HCT116 (cell line): Measurements from ENCODE around the gene CLEC16A. TPM values are rescaled to one million over a fixed set of nuclear protein-coding genes. Genes with fewer than 3 reads are reported as not detected.

Source experiments
- ATAC-seq: fragments of 200-7000 bp; cut with Tn5 transposase; 2 replicates; pipeline ENCODE4 v1.9.1; 2020; ENCODE audit warnings: mild to moderate bottlenecking, moderate library complexity
- BruUV-seq: library from RNA; stranded (reverse); fragments of 400-500 nt; replicated peaks from 2 replicates; lab custom pipeline; 2021; lab: Mats Ljungman, UMichigan
- CTCF ChIA-PET: fragments of 300-600 bp; sonication (Branson Sonifier 250); formaldehyde crosslinking; loops from one replicate; lab custom pipeline; 2021; ENCODE audit warnings: antibody characterized with exemption; lab: Charles Lee
- POLR2A ChIA-PET: fragments of 300-600, 350-600 bp; sonication (Branson Sonifier 250); formaldehyde crosslinking; loops from one replicate; lab custom pipeline; 2021; ENCODE audit warnings: antibody characterized with exemption; lab: Charles Lee
- RAD21 ChIA-PET, 2 experiments: fragments of 300-600 bp; sonication (Branson Sonifier 250); formaldehyde crosslinking; loops; one replicate each; lab custom pipeline; 2023; ENCODE audit warnings: low total read pairs in 2 of 2; ENCODE audit not compliant: uncharacterized antibody in 2 of 2, unreplicated experiment in 2 of 2, low non-redundant PET in 1 of 2; lab: Charles Lee
- DNase-seq: peaks from one replicate; pipeline ENCODE4 v3.0.0-alpha.2; 2010; ENCODE audit warnings: low read depth, low spot score
- H2AFZ ChIP-seq: fragments of 200-600 bp; shearing (Covaris generic), sonication (generic); 2 replicates; pipeline ENCODE4 v1.6.1; 2017; ENCODE audit warnings: low read depth, mixed run types, mixed read lengths, antibody characterized with exemption, low read length; ENCODE audit not compliant: poor library complexity, severe bottlenecking
- H3K27ac ChIP-seq: 2 replicates; pipeline ENCODE4 v1.5.1; 2012; ENCODE audit warnings: low read depth, low read length
- H3K27me3 ChIP-seq: fragments of 200-600 bp; sonication (generic); 2 replicates; pipeline ENCODE4 v1.6.1; 2016; ENCODE audit warnings: mixed run types, low read length, mixed read lengths; ENCODE audit not compliant: insufficient read depth
- H3K36me3 ChIP-seq, 2 experiments: fragments of 200-500 bp in 1 of 2; fragments of 200-600 bp in 1 of 2; sonication (Bioruptor generic) in 1 of 2; sonication (generic) in 1 of 2; 2 replicates each; pipeline versions ENCODE4 v1.5.1 to v1.6.1; 2014 to 2016; ENCODE audit warnings: low read length in 2 of 2, inconsistent platforms in 1 of 2, mixed read lengths in 1 of 2, mixed run types in 1 of 2; ENCODE audit not compliant: insufficient read depth in 2 of 2, control insufficient read depth in 1 of 2
- H3K4me1 ChIP-seq, 2 experiments: fragments of 200-600 bp in 1 of 2; sonication (generic) in 1 of 2; 2 replicates each; pipeline versions ENCODE4 v1.5.1 to v1.6.1; 2012 to 2017; ENCODE audit warnings: low read length in 2 of 2, inconsistent platforms in 1 of 2, mild to moderate bottlenecking in 1 of 2, mixed read lengths in 1 of 2, mixed run types in 1 of 2, moderate library complexity in 1 of 2; ENCODE audit not compliant: insufficient read depth in 2 of 2, control insufficient read depth in 1 of 2
- H3K4me2 ChIP-seq: fragments of 200-600 bp; sonication (generic); 2 replicates; pipeline ENCODE4 v1.6.1; 2017; ENCODE audit warnings: mixed run types, low read length, mixed read lengths
- H3K4me3 ChIP-seq, 2 experiments: fragments of 200-600 bp in 1 of 2; sonication (generic) in 1 of 2; replicated peaks in 1 of 2; 2 replicates each; pipeline ENCODE4 v1.5.1; 2011 to 2016; ENCODE audit warnings: low read length in 2 of 2, control low read depth in 1 of 2, low read depth in 1 of 2, mild to moderate bottlenecking in 1 of 2, mixed read lengths in 1 of 2, mixed run types in 1 of 2
- H3K79me2 ChIP-seq: fragments of 200-600 bp; sonication (generic); 2 replicates; pipeline ENCODE4 v1.6.1; 2017; ENCODE audit warnings: mild to moderate bottlenecking, mixed run types, low read length, moderate library complexity, mixed read lengths; ENCODE audit not compliant: insufficient read depth
- H3K9ac ChIP-seq: fragments of 200-600 bp; sonication (generic); 2 replicates; pipeline ENCODE4 v1.6.1; 2016; ENCODE audit warnings: low read length, mixed read lengths
- H3K9me2 ChIP-seq: fragments of 200-600 bp; sonication (generic), shearing (Covaris generic); 2 replicates; pipeline ENCODE4 v1.6.1; 2017; ENCODE audit warnings: mixed run types, mild to moderate bottlenecking, moderate library complexity; ENCODE audit not compliant: insufficient read depth
- H3K9me3 ChIP-seq, 2 experiments: fragments of 200-500 bp in 1 of 2; fragments of 200-600 bp in 1 of 2; sonication (Bioruptor generic) in 1 of 2; sonication (generic) in 1 of 2; 2 replicates each; pipeline ENCODE4 v1.6.1; 2014 to 2017; ENCODE audit warnings: low read length in 2 of 2, mixed read lengths in 2 of 2, inconsistent platforms in 1 of 2, low read depth in 1 of 2, mild to moderate bottlenecking in 1 of 2, mixed run types in 1 of 2, moderate library complexity in 1 of 2; ENCODE audit not compliant: control insufficient read depth in 1 of 2, insufficient read depth in 1 of 2
- H4K20me1 ChIP-seq: fragments of 200-600 bp; sonication (generic), shearing (Covaris generic); 2 replicates; pipeline ENCODE4 v1.6.1; 2017; ENCODE audit warnings: mixed run types, mild to moderate bottlenecking, moderate library complexity; ENCODE audit not compliant: insufficient read depth
- ATF3 ChIP-seq: IDR thresholded peaks from 2 replicates; pipeline ENCODE4 v1.6.1; 2012
- CBX3 ChIP-seq: IDR thresholded peaks from 2 replicates; pipeline ENCODE4 v1.6.1; 2012; ENCODE audit warnings: low read depth
- CEBPB ChIP-seq: IDR thresholded peaks from 2 replicates; pipeline ENCODE4 v1.6.1; 2012; ENCODE audit warnings: low read depth
- CTCF ChIP-seq, 3 experiments: fragments of 200-600 bp in 1 of 3; sonication (generic) in 1 of 3; IDR thresholded peaks in 2 of 3; conservative IDR thresholded peaks in 1 of 3; 2 replicates each; pipeline ENCODE4 v1.5.1; 2012 to 2017; ENCODE audit warnings: low read depth in 2 of 3, low read length in 2 of 3, antibody characterized with exemption in 1 of 3, borderline replicate concordance in 1 of 3, control low read depth in 1 of 3, mild to moderate bottlenecking in 1 of 3, mixed read lengths in 1 of 3, mixed run types in 1 of 3, moderate library complexity in 1 of 3; ENCODE audit not compliant: insufficient read depth in 1 of 3
- EGR1 ChIP-seq: IDR thresholded peaks from 2 replicates; pipeline ENCODE4 v1.6.1; 2012; ENCODE audit warnings: low read depth
- ELF1 ChIP-seq: IDR thresholded peaks from 2 replicates; pipeline ENCODE4 v1.6.1; 2012; ENCODE audit warnings: low read depth, borderline replicate concordance
- EZH2 ChIP-seq: fragments of 200-600 bp; sonication (generic); IDR thresholded peaks from 2 replicates; pipeline ENCODE4 v1.6.1; 2017; ENCODE audit warnings: antibody characterized with exemption, mixed run types
- EZH2phosphoT487 ChIP-seq: fragments of 200-600 bp; IDR thresholded peaks from 2 replicates; pipeline ENCODE4 v1.6.1; 2018; ENCODE audit warnings: antibody characterized with exemption, borderline replicate concordance
- FOSL1 ChIP-seq: IDR thresholded peaks from 2 replicates; pipeline ENCODE4 v1.6.1; 2012; ENCODE audit warnings: low read depth
- POLR2A ChIP-seq: IDR thresholded peaks from 2 replicates; pipeline ENCODE4 v1.7.0; 2011; ENCODE audit warnings: borderline replicate concordance; ENCODE audit not compliant: insufficient read depth, insufficient read length; ENCODE audit errors: extremely low read depth
- POLR2AphosphoS5 ChIP-seq: IDR thresholded peaks from 2 replicates; pipeline ENCODE4 v1.6.1; 2011; ENCODE audit warnings: mild to moderate bottlenecking, low read depth, low read length, moderate library complexity
- RAD21 ChIP-seq: IDR thresholded peaks from 2 replicates; pipeline ENCODE4 v1.6.1; 2012; ENCODE audit warnings: low read depth, mild to moderate bottlenecking
- REST ChIP-seq: IDR thresholded peaks from 2 replicates; pipeline ENCODE4 v1.6.1; 2012; ENCODE audit warnings: low read depth
- SP1 ChIP-seq: IDR thresholded peaks from 2 replicates; pipeline ENCODE4 v1.6.1; 2012; ENCODE audit warnings: low read depth
- SRF ChIP-seq: IDR thresholded peaks from 2 replicates; pipeline ENCODE4 v1.6.1; 2012; ENCODE audit warnings: low read depth
- YY1 ChIP-seq: IDR thresholded peaks from 2 replicates; pipeline ENCODE4 v1.6.1; 2011; ENCODE audit warnings: low read length, low read depth, moderate library complexity, mild to moderate bottlenecking; ENCODE audit not compliant: insufficient replicate concordance; ENCODE audit errors: extremely low read depth
- ZBTB33 ChIP-seq: IDR thresholded peaks from 2 replicates; pipeline ENCODE4 v1.6.1; 2011; ENCODE audit warnings: mild to moderate bottlenecking, low read length, moderate library complexity; ENCODE audit not compliant: insufficient replicate concordance; ENCODE audit errors: extremely low read depth
- ZFX ChIP-seq: fragments of 450-650 bp; IDR thresholded peaks from 2 replicates; pipeline ENCODE4 v1.6.1; 2017
- ZNF274 ChIP-seq: fragments of 200-500 bp; sonication (Bioruptor generic); IDR thresholded peaks from 2 replicates; pipeline ENCODE4 v1.6.1; 2014; ENCODE audit warnings: mild to moderate bottlenecking, low read depth, low read length, inconsistent platforms
- intact Hi-C: fragments of 100-400 bp; cut with micrococcal nuclease; formaldehyde crosslinking; loops from 2 replicates; pipeline ENCODE4 v1.10.0; 2022
- total RNA-seq: library from RNA; stranded (reverse); gene quantifications from one replicate; pipeline ENCODE4 v1.2.1, GENCODE V29; 2021; ENCODE audit not compliant: unreplicated experiment
- TF ChIP-seq, protein P1 (sequence below): IDR thresholded peaks from 2 replicates; pipeline ENCODE4 v1.6.1; 2012

Gene CLEC16A
- total RNA-seq, 1 experiment from 2014 or later, result 18.0 TPM

GRCh38 chr16:11212798-11213196 lies 268.4 kb downstream of the CLEC16A start:
- no peak for TF ChIP-seq REST
- no peak for TF ChIP-seq ZNF274
- TF ChIP-seq CTCF (IDR thresholded peaks at IDR 0.05 in 2 of 3, conservative IDR thresholded peaks at IDR 0.05 in 1 of 3; ENCODE audit: borderline replicate concordance in 1 of 3, insufficient read depth in 1 of 3, low read depth in 2 of 3, low read length in 2 of 3), result no peak
- TF ChIP-seq ELF1, result no peak
- no peak for TF ChIP-seq FOSL1
- no peak for TF ChIP-seq CBX3
- TF ChIP-seq, protein P1, sequence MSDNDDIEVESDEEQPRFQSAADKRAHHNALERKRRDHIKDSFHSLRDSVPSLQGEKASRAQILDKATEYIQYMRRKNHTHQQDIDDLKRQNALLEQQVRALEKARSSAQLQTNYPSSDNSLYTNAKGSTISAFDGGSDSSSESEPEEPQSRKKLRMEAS, result no peak
- no peak for TF ChIP-seq EZH2
- no peak for TF ChIP-seq EGR1
- no peak for TF ChIP-seq RAD21
- no peak for TF ChIP-seq SP1
- no peak for TF ChIP-seq YY1
- no peak for TF ChIP-seq CEBPB
- TF ChIP-seq SRF, result no peak
- no peak for TF ChIP-seq ZBTB33
- TF ChIP-seq ZFX, result no peak
- TF ChIP-seq POLR2AphosphoS5, result no peak
- TF ChIP-seq EZH2phosphoT487, result no peak
- TF ChIP-seq POLR2A, result no peak
- no peak for TF ChIP-seq ATF3
- no peak for ATAC-seq
- Histone ChIP-seq H3K9ac (no peak overlapping the region), H3K9me3 (peaks cover 0 to 14% of the 10 kb centered on the region in 2 experiments; a peak in 2 of 4 replicates), H3K27me3 (no peaks in the 10 kb centered on the region), H3K9me2 (no peaks in the 10 kb centered on the region), H2AFZ (no peak overlapping the region), H3K27ac (no peak overlapping the region), H3K36me3 (no peaks in the 10 kb centered on the region), H3K4me2 (no peak overlapping the region), H3K4me3 (no peak overlapping the region), H3K4me1 (no peaks in the 10 kb centered on the region), H3K79me2 (no peaks in the 10 kb centered on the region), H4K20me1 (no peaks in the 10 kb centered on the region)
- intact Hi-C loops, result no loop called here
- ChIA-PET POLR2A (no interaction called here), CTCF (no interaction called here), RAD21 (no interaction called here)
- no peak for DNase-seq
- no TSS peak for BruUV-seq
